Retinal pigment epithelial cell (primary cell): Measurements from ENCODE around the gene ERVW-1.

Experiments
- DNase-seq: peaks from one replicate; pipeline ENCODE4 v3.0.0-alpha.2; 2010; ENCODE audit warnings: low read depth
- H3K4me3 ChIP-seq: 2 replicates; pipeline ENCODE4 v1.5.1; 2011; ENCODE audit warnings: mild to moderate bottlenecking, low read length, control low read depth, moderate library complexity
- CTCF ChIP-seq: conservative IDR thresholded peaks from 2 replicates; pipeline ENCODE4 v1.5.1; 2011; ENCODE audit warnings: low read depth, low read length, control low read depth, inconsistent platforms

The ERVW-1 gene

GRCh38 chr7:92433019-92433418, 44.7 kb downstream of the ERVW-1 start:
- H3K4me3 ChIP-seq = no peak overlapping the region
- TF ChIP-seq CTCF = no peak
- DNase-seq = no peak

- DNase-seq = no peak
- TF ChIP-seq CTCF = no peak
- no peak overlapping the region for H3K4me3 ChIP-seq
Measured at GRCh38 chr7:92432299-92432946, 45.3 kb downstream of the ERVW-1 start.

GRCh38 chr7:92427193-92427592, 50.6 kb downstream of the ERVW-1 start:
- H3K4me3 ChIP-seq = no peak overlapping the region
- DNase-seq = no peak
- TF ChIP-seq CTCF = no peak

- no peak for TF ChIP-seq CTCF
- no peak for DNase-seq
- H3K4me3 ChIP-seq = no peak overlapping the region
Measured at GRCh38 chr7:92425311-92425947, 52.3 kb downstream of the ERVW-1 start.

- DNase-seq = no peak
- no peak overlapping the region for H3K4me3 ChIP-seq
- no peak for TF ChIP-seq CTCF
Measured at GRCh38 chr7:92423710-92424131, 54.0 kb downstream of the ERVW-1 start.

- H3K4me3 ChIP-seq = no peak overlapping the region
- TF ChIP-seq CTCF = no peak
- no peak for DNase-seq
Measured at GRCh38 chr7:92422926-92423325, 54.8 kb downstream of the ERVW-1 start.
